Colonic mucosa (tissue), 4 donors: ENCODE data around the gene AK3. TPM values are rescaled to one million over a fixed set of nuclear protein-coding genes. Genes with fewer than 3 reads are reported as not detected.

ENCODE experiments used
- DNase-seq: peaks from one replicate; pipeline ENCODE4 v3.0.0-alpha.2; 2020
- H3K27ac ChIP-seq: fragments of 200-600 bp; one replicate; pipeline ENCODE4 v1.8.0; 2021
- H3K27me3 ChIP-seq: fragments of 200-600 bp; one replicate; pipeline ENCODE4 v1.8.0; 2021
- H3K36me3 ChIP-seq: fragments of 200-600 bp; one replicate; pipeline ENCODE4 v1.8.0; 2021
- H3K4me1 ChIP-seq: fragments of 200-600 bp; one replicate; pipeline ENCODE4 v1.8.0; 2021; ENCODE audit warnings: mild to moderate bottlenecking
- H3K4me3 ChIP-seq: fragments of 200-600 bp; one replicate; pipeline ENCODE4 v1.8.0; 2021
- H3K9ac ChIP-seq, 2 donors: one replicate each; pipeline ENCODE4 v1.7.0; 2013; ENCODE audit warnings: control low read depth in 2 of 2, low read depth in 2 of 2, low read length in 2 of 2
- H3K9me3 ChIP-seq: fragments of 200-600 bp; one replicate; pipeline ENCODE4 v1.8.0; 2021
- CTCF ChIP-seq: fragments of 200-600 bp; IDR thresholded peaks from one replicate; pipeline ENCODE4 v1.8.0; 2022; ENCODE audit warnings: antibody characterized with exemption, mild to moderate bottlenecking
- intact Hi-C: fragments of 100-400 bp; cut with DNase I; formaldehyde crosslinking; loops from one replicate; pipeline ENCODE4 v1.14.1; 2022
- total RNA-seq, 2 donors: library from RNA; stranded (reverse); fragmentation: NEBNext Ultra II Directional in 1 of 2; extraction: Animal tissue kit (Norgen Biotek cat#: 25700) in 1 of 2; gene quantifications; one replicate each; pipeline ENCODE4 v1.2.1, GENCODE V29; 2021
- donor health status: healthy.
- donor health status: DM: no; HTN: no; CAD: no.
- donor health status: DM: no; HTN: no; CAD: no.

AK3 gene
- total RNA-seq, 2 donors from 2014 or later, result 80.3 to 95.7 TPM

GRCh38 chr9:4704129-4704528 is 36.9 kb downstream of the AK3 start:
- TF ChIP-seq CTCF, result no peak
- no peaks in the 10 kb centered on the region for H3K4me1 ChIP-seq
- no peak overlapping the region for H3K4me3 ChIP-seq
- intact Hi-C loops, result no loop called here
- no peaks in the 10 kb centered on the region for H3K36me3 ChIP-seq
- no peak for DNase-seq
- no peaks in the 10 kb centered on the region for H3K27me3 ChIP-seq
- H3K9me3 ChIP-seq, result no peaks in the 10 kb centered on the region
- no peak overlapping the region for H3K9ac ChIP-seq
- H3K27ac ChIP-seq, result no peak overlapping the region

DNA sequence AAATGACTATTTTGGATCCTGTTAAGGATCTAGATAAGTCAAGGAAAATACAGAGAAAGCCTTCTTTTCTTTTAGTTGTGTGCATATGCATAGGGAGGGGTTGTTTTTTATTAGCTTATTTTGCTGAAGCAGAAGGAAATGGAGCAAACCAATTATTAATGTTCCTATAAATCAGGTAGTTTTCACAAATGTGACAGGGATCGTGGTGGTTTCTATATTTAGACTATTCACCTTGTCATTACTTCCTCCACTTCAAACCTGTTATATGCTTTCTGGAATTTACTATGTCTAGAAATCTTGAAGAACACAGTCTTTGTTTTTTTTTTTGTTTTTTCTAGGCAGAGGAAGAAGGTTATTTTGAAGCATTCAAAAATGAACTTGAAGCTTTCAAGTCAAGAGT is 39.5 kb downstream of the AK3 start:
- Histone ChIP-seq H3K9ac (no peak overlapping the region), H3K4me1 (no peaks in the 10 kb centered on the region), H3K9me3 (no peaks in the 10 kb centered on the region), H3K27ac (no peak overlapping the region), H3K27me3 (no peaks in the 10 kb centered on the region), H3K4me3 (no peak overlapping the region), H3K36me3 (peaks cover 5% of the 10 kb centered on the region)
- intact Hi-C loops, result no loop called here
- TF ChIP-seq CTCF, result no peak
- no peak for DNase-seq

GRCh38 chr9:4700932-4701331 is 40.1 kb downstream of the AK3 start:
- Histone ChIP-seq H3K36me3 (peaks cover 5% of the 10 kb centered on the region), H3K27me3 (no peaks in the 10 kb centered on the region), H3K4me3 (no peak overlapping the region), H3K4me1 (no peaks in the 10 kb centered on the region), H3K9ac (no peak overlapping the region), H3K27ac (no peak overlapping the region), H3K9me3 (no peaks in the 10 kb centered on the region)
- TF ChIP-seq CTCF, result no peak
- no peak for DNase-seq
- intact Hi-C loops, result no loop called here

DNA sequence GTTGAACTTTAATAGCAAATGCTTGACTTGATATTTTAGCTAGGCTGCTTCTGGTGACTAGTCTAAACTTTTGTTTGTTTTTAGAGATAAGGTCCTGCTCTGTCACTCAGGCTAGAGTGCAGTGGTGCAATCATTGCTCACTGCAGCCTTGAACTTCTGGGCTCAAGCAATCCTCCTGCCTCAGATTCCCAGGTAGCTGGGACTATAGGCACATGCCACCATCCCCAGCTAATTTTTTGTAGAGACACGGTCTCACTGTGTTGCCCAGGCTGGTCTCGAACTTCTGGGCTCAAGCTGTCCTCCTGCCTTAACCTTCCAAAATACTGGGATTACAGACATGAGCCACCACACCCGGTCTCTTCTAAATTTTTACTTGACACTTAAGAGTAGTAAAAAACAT is 40.9 kb downstream of the AK3 start:
- Histone ChIP-seq H3K36me3 (peaks cover 5% of the 10 kb centered on the region), H3K4me1 (no peaks in the 10 kb centered on the region), H3K9me3 (no peaks in the 10 kb centered on the region), H3K27me3 (no peaks in the 10 kb centered on the region), H3K4me3 (no peak overlapping the region), H3K9ac (no peak overlapping the region), H3K27ac (no peak overlapping the region)
- DNase-seq, result no peak
- TF ChIP-seq CTCF, result no peak
- intact Hi-C loops, result no loop called here

DNA sequence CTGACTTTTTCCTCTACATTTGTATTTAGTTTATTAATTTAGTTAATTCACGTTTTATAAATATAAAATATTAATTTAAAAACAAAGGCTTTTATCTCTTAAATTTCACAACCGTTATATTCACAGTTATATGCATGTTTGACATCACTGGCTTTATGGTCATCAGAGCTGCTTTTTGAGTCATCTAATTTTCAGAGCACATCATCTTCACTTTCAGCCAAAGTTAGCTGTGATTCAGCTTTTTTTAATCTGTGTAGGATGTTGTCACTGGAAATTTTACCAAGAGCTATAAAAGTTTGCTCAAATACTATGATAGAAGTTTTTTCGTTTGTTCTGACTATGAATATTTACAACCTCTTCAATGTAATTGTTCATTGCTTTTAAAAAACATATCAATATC is 49.2 kb downstream of the AK3 start:
- no peak for DNase-seq
- H3K4me3 ChIP-seq, result no peak overlapping the region
- H3K9me3 ChIP-seq, result no peaks in the 10 kb centered on the region
- TF ChIP-seq CTCF, result no peak
- no peak overlapping the region for H3K9ac ChIP-seq
- intact Hi-C loops, result loop anchor here (5.0 kb wide), 1 partner anchor 41 kb away; no protein-coding TSS in a partner anchor
- peaks cover 8% of the 10 kb centered on the region for H3K36me3 ChIP-seq
- H3K4me1 ChIP-seq, result no peaks in the 10 kb centered on the region
- H3K27me3 ChIP-seq, result no peaks in the 10 kb centered on the region
- H3K27ac ChIP-seq, result no peak overlapping the region

- no peak overlapping the region for H3K27ac ChIP-seq
- no peaks in the 10 kb centered on the region for H3K27me3 ChIP-seq
- TF ChIP-seq CTCF, result no peak
- intact Hi-C loops, result loop anchor here (5.0 kb wide), 1 partner anchor 42 kb away; no protein-coding TSS in a partner anchor
- no peak overlapping the region for H3K4me3 ChIP-seq
- no peaks in the 10 kb centered on the region for H3K4me1 ChIP-seq
- H3K36me3 ChIP-seq, result peaks cover 8% of the 10 kb centered on the region
- DNase-seq, result no peak
- no peaks in the 10 kb centered on the region for H3K9me3 ChIP-seq
- H3K9ac ChIP-seq, result no peak overlapping the region
Observed at GRCh38 chr9:4690144-4690543, 50.9 kb downstream of the AK3 start.
